Activated T-cell treated with anti-CD3 and anti-CD28 coated beads for 1 hour (primary cell): ENCODE results near the gene KCNQ4.

Source experiments
- DNase-seq: peaks from one replicate; pipeline ENCODE4 v3.0.0-alpha.2; 2020; ENCODE audit warnings: low read depth

The KCNQ4 gene

GRCh38 chr1:40777224-40777970 is 6.2 kb upstream of the KCNQ4 start:
- DNase-seq: no peak

GRCh38 chr1:40780678-40781607 is 2.6 kb upstream of the KCNQ4 start:
- no peak for DNase-seq

DNA sequence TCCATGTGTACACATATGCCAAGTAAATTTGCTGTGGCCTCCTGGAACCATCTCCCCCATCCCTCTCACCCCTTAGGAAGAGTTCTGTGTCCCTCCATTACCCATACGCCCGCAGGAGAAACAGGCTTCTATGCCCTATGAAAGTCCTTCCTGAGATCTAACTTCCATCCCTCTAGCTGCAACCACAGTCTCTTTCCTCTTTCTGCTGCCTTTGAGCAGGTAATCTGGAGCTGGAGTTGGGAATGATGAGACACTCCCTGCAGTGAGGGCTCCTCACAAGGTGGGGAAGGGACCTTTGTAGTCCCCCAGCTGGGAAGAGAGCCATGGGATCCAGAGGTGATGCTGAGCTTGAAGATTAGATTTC is 2.0 kb upstream of the KCNQ4 start:
- no peak for DNase-seq

- DNase-seq: no peak
These were observed 1.1 kb upstream of the KCNQ4 start for GRCh38 chr1:40782371-40782956.

- no peak for DNase-seq
These were observed 669 bp downstream of the KCNQ4 start for GRCh38 chr1:40784141-40784770.

DNA sequence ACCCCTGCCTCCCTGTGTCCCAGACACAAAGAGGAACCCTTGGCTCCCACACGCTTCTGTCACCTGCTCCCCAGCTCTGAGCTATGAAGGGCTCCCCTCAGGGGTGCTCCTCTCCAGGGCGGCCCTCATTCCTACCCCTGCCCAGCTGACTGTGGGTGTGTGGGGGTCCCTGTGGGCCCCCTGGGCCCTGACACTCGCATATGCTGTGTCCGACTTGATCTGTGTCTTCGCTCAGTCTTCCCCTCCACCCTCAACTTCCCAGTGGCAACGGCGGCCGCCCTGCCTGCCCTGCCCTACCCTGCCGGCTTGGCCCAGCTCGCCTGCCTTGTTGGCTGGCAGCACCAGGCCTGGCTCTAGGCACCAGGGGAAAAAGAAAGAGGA is 1.2 kb downstream of the KCNQ4 start:
- no peak for DNase-seq

- DNase-seq: no peak
These were observed 1.9 kb downstream of the KCNQ4 start for GRCh38 chr1:40785446-40785845.

DNA sequence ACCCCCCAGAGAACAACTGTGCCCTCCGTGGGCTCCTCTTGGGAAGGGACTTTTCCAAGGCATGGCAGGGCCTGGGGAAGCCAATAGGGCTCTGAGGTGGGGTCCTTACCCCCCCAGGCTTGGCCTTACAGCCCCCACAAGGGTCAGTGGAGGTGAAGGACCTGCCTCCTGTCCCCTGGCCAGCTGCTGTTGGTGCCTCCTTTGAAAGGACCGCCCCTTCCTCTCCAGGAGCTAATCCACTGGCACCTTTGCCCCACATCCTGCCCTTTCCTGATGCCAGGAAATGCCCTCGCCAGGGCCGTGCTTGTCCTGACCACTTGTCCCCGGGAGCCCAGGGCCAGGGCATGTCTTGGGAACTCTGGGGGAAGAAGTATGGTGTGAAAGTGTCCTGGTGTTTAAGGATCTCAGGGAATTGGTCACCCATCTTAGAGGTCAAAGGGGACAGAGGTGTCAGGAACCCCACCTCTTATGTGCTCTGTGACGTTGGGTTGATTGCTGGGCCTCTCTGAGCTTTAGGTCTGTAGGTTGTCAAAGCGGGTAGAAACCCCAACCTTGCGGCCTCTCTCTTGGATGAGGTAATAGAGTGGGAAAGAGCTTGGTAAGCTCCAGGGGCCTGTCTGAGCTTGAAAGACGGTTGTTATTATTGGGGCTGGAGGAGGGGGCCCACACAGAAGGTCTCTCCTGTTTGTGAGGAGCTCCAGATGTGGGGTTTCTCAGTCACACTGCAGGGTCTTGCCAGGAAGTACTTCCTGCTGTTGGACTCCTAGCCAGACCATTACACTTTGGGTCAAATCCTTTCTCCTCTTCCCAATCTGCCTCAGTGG is 2.8 kb downstream of the KCNQ4 start:
- DNase-seq: no peak

DNA sequence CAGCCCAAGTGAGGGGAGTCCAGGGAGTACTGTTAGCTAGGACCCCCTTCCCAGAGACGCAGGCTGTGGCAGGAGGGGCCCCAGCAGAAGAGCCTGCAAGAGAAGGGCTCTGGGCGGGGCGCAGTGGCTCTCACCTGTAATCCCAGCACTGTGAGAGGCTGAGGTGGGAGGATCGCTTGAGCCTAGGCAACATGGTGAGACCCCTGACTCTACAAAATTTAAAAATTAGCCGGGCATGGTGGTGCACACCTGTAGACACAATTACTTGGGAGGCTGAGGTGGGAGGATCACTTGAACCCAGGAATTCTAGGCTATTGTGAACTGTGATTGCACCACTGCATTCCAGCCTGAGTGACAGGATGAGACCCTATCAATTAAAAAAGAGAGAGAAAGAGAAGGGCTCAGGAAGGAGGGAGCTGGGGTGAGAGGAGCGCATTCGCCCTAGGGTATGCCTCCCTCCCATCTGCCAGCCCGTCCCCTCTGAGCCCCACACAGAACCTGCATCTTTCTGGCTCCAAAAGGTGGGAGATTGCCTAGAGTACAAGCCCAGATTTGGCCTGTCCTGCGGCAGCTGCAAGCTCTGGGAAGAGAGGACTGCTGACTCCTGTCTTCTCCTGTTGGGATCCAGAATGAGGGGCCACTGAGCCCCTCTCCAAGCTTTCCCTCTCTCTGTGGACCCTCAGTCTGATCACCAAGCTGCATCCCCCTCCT is 3.6 kb downstream of the KCNQ4 start:
- DNase-seq: no peak

- no peak for DNase-seq
These were observed 4.4 kb downstream of the KCNQ4 start for GRCh38 chr1:40787737-40788560.

- DNase-seq: no peak
These were observed 5.2 kb downstream of the KCNQ4 start for GRCh38 chr1:40788561-40789341.

DNA sequence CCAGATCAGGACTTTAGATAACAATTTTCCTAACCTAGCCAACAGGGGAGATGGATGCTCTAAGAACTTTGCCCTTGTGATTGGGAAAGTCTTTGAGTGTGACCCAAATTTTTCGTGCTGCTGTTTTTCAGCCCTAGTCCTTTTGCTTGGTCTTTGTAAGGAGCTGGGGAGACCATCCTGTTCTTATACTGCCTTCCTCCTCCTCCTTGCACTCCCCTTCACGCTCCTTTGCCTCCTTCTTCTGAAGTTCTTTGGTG is 5.7 kb downstream of the KCNQ4 start:
- no peak for DNase-seq

DNA sequence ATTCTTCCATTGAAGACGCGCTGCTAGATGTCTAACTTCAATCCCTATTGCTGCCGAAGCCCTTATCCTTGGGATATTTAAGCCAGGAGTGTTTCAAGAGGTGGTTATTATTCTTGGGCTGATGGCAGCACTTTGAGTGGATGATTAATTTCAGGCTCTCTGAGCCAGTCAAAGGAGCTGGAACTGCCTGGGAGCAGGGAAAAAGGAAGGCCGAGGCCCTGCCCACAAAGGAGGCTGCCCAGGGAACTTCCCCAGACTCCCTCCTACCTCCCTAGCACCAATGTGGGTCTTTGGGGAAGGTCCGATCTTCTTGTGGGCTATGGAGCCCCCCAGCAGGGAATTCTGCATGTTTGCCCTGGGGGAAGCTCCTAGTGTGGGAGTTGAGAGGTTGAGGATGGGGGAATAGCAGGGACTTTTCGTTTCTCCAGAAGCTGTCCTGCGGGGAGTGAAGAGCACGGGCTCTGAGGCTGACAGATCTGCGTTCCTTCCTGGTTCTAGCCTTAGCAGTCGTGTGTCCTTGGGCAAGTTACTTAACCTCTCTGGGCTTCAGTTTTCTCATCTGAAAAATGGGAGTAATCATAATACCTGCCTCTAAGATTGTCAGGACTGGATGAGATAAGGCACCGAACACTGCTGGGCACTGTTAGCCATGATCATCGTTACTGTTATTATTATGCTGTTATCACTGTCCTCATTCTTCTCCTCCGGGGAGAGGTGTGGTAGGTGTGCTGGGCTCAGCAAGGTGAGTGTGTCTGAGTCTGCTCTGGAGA is 6.3 kb downstream of the KCNQ4 start:
- DNase-seq: no peak

- no peak for DNase-seq
These were observed 8.4 kb downstream of the KCNQ4 start for GRCh38 chr1:40792036-40792435.

- no peak for DNase-seq
These were observed 10.0 kb downstream of the KCNQ4 start for GRCh38 chr1:40793617-40794016.

DNA sequence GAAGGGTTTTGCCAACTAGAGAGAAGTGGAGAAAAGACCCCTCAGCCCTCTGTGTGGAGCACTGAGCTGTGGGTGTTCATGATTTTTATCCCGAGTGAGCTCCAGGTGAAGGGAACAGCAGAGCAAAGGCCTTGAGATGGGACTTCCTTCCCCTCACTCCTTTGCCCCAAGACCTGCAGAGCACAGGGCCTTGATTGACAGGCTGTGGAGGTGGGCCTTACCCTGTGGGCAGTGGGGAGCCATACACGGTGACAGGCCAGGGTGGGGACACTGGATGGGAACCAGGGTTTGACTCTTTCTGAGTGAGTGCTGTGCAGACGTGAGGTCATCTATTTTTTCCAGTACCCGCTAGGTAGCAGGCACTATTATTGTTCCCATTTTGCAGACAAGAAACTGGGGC is 10.5 kb downstream of the KCNQ4 start:
- DNase-seq: no peak

- no peak for DNase-seq
These were observed 11.6 kb downstream of the KCNQ4 start for GRCh38 chr1:40794974-40795715.
